Renal cortex interstitium (tissue), 15 donors: ENCODE measurements around the gene RPL31. TPM values are rescaled to one million over a fixed set of nuclear protein-coding genes. Genes with fewer than 3 reads are reported as not detected.

Experiments
- DNase-seq, 11 donors: peaks; one replicate each; pipeline ENCODE4 v3.0.0-alpha.2; 2013; ENCODE audit warnings: low read depth in 9 of 11, low spot score in 4 of 11; ENCODE audit errors: extremely low read depth in 1 of 11
- long read RNA-seq, 16 experiments: transcript quantifications; one replicate each; lab custom pipeline, GENCODE V29; 2026
- polyA plus RNA-seq, 3 donors: library from polyadenylated mRNA; unstranded; fragments of 120-200 nt; gene quantifications; one replicate each; pipeline ENCODE4 v1.2.1, GENCODE V29; 2013; ENCODE audit not compliant: insufficient read length in 3 of 3

RPL31 gene
- 1,000 to 10,000 TPM; 2,489 to 3,007 (median 2,873) TPM for polyA plus RNA-seq
- long read RNA-seq, donor 1, transcript RPL31-202 (3 exons, 641 nt): minor isoform, 16 of 2,038 reads
- long read RNA-seq, donor 1, transcript RPL31-208 (4 exons, 825 nt): minor isoform, 515 of 2,038 reads
- long read RNA-seq, donor 1, transcript RPL31-205 (4 exons, 716 nt): minor isoform, 33 of 2,038 reads
- long read RNA-seq, donor 1, transcript RPL31-201 (5 exons, 1,865 nt): major isoform, 1,203 of 2,038 reads
- long read RNA-seq, donor 1, partial matches to known transcripts: 175 of 2,038 reads
- long read RNA-seq, donor 1, other reads (novel, unspliced or antisense): 68 of 2,038 reads
- long read RNA-seq, donor 2, transcript RPL31-201 (5 exons, 1,865 nt): major isoform, 1,080 of 2,005 reads
- long read RNA-seq, donor 2, transcript RPL31-203 (5 exons, 1,110 nt): minor isoform, 21 of 2,005 reads
- long read RNA-seq, donor 2, transcript RPL31-208 (4 exons, 825 nt): minor isoform, 502 of 2,005 reads
- long read RNA-seq, donor 2, transcript RPL31-205 (4 exons, 716 nt): minor isoform, 40 of 2,005 reads
- long read RNA-seq, donor 2, partial matches to known transcripts: 236 of 2,005 reads
- long read RNA-seq, donor 2, other reads (novel, unspliced or antisense): 89 of 2,005 reads
- long read RNA-seq, donor 3, transcript RPL31-201 (5 exons, 1,865 nt): major isoform, 1,877 of 3,029 reads
- long read RNA-seq, donor 3, transcript RPL31-208 (4 exons, 825 nt): minor isoform, 691 of 3,029 reads
- long read RNA-seq, donor 3, transcript RPL31-205 (4 exons, 716 nt): minor isoform, 69 of 3,029 reads
- long read RNA-seq, donor 3, transcript RPL31-203 (5 exons, 1,110 nt): minor isoform, 38 of 3,029 reads
- long read RNA-seq, donor 3, partial matches to known transcripts: 159 of 3,029 reads
- long read RNA-seq, donor 3, other reads (novel, unspliced or antisense): 132 of 3,029 reads
- long read RNA-seq, donor 4, transcript RPL31-202 (3 exons, 641 nt): minor isoform, 23 of 1,870 reads
- long read RNA-seq, donor 4, transcript RPL31-201 (5 exons, 1,865 nt): major isoform, 1,207 of 1,870 reads
- long read RNA-seq, donor 4, transcript RPL31-205 (4 exons, 716 nt): minor isoform, 52 of 1,870 reads
- long read RNA-seq, donor 4, transcript RPL31-208 (4 exons, 825 nt): minor isoform, 386 of 1,870 reads
- long read RNA-seq, donor 4, partial matches to known transcripts: 96 of 1,870 reads
- long read RNA-seq, donor 4, other reads (novel, unspliced or antisense): 76 of 1,870 reads
- long read RNA-seq, donor 5: 0 reads
- long read RNA-seq, donor 6, transcript RPL31-201 (5 exons, 1,865 nt): major isoform, 1,221 of 2,137 reads
- long read RNA-seq, donor 6, transcript RPL31-205 (4 exons, 716 nt): minor isoform, 45 of 2,137 reads
- long read RNA-seq, donor 6, transcript RPL31-211 (3 exons, 357 nt): minor isoform, 13 of 2,137 reads
- long read RNA-seq, donor 6, transcript RPL31-208 (4 exons, 825 nt): minor isoform, 587 of 2,137 reads
- long read RNA-seq, donor 6, partial matches to known transcripts: 184 of 2,137 reads
- long read RNA-seq, donor 6, other reads (novel, unspliced or antisense): 70 of 2,137 reads
- long read RNA-seq, donor 7, transcript RPL31-205 (4 exons, 716 nt): minor isoform, 57 of 2,952 reads
- long read RNA-seq, donor 7, transcript RPL31-208 (4 exons, 825 nt): minor isoform, 554 of 2,952 reads
- long read RNA-seq, donor 7, transcript RPL31-201 (5 exons, 1,865 nt): major isoform, 2,053 of 2,952 reads
- long read RNA-seq, donor 7, transcript RPL31-203 (5 exons, 1,110 nt): minor isoform, 28 of 2,952 reads
- long read RNA-seq, donor 7, partial matches to known transcripts: 131 of 2,952 reads
- long read RNA-seq, donor 7, other reads (novel, unspliced or antisense): 91 of 2,952 reads
- long read RNA-seq, donor 8, transcript RPL31-205 (4 exons, 716 nt): minor isoform, 103 of 4,211 reads
- long read RNA-seq, donor 8, transcript RPL31-208 (4 exons, 825 nt): minor isoform, 932 of 4,211 reads
- long read RNA-seq, donor 8, transcript RPL31-203 (5 exons, 1,110 nt): minor isoform, 44 of 4,211 reads
- long read RNA-seq, donor 8, transcript RPL31-201 (5 exons, 1,865 nt): major isoform, 2,604 of 4,211 reads
- long read RNA-seq, donor 8, partial matches to known transcripts: 284 of 4,211 reads
- long read RNA-seq, donor 8, other reads (novel, unspliced or antisense): 175 of 4,211 reads
- long read RNA-seq, donor 9, transcript RPL31-203 (5 exons, 1,110 nt): minor isoform, 21 of 1,870 reads
- long read RNA-seq, donor 9, transcript RPL31-208 (4 exons, 825 nt): minor isoform, 576 of 1,870 reads
- long read RNA-seq, donor 9, transcript RPL31-201 (5 exons, 1,865 nt): major isoform, 1,032 of 1,870 reads
- long read RNA-seq, donor 9, transcript RPL31-205 (4 exons, 716 nt): minor isoform, 17 of 1,870 reads
- long read RNA-seq, donor 9, partial matches to known transcripts: 126 of 1,870 reads
- long read RNA-seq, donor 9, other reads (novel, unspliced or antisense): 67 of 1,870 reads
- long read RNA-seq, donor 10, transcript RPL31-208 (4 exons, 825 nt): minor isoform, 483 of 2,472 reads
- long read RNA-seq, donor 10, transcript RPL31-205 (4 exons, 716 nt): minor isoform, 48 of 2,472 reads
- long read RNA-seq, donor 10, transcript RPL31-203 (5 exons, 1,110 nt): minor isoform, 20 of 2,472 reads
- long read RNA-seq, donor 10, transcript RPL31-201 (5 exons, 1,865 nt): major isoform, 1,630 of 2,472 reads
- long read RNA-seq, donor 10, partial matches to known transcripts: 152 of 2,472 reads
- long read RNA-seq, donor 10, other reads (novel, unspliced or antisense): 102 of 2,472 reads
- long read RNA-seq, donor 11, transcript RPL31-208 (4 exons, 825 nt): minor isoform, 324 of 1,417 reads
- long read RNA-seq, donor 11, transcript RPL31-201 (5 exons, 1,865 nt): major isoform, 881 of 1,417 reads
- long read RNA-seq, donor 11, transcript RPL31-203 (5 exons, 1,110 nt): minor isoform, 17 of 1,417 reads
- long read RNA-seq, donor 11, transcript RPL31-205 (4 exons, 716 nt): minor isoform, 31 of 1,417 reads
- long read RNA-seq, donor 11, partial matches to known transcripts: 73 of 1,417 reads
- long read RNA-seq, donor 11, other reads (novel, unspliced or antisense): 64 of 1,417 reads
- long read RNA-seq, donor 12, transcript RPL31-211 (3 exons, 357 nt): minor isoform, 9 of 1,399 reads
- long read RNA-seq, donor 12, transcript RPL31-208 (4 exons, 825 nt): minor isoform, 421 of 1,399 reads
- long read RNA-seq, donor 12, transcript RPL31-205 (4 exons, 716 nt): minor isoform, 26 of 1,399 reads
- long read RNA-seq, donor 12, transcript RPL31-201 (5 exons, 1,865 nt): major isoform, 781 of 1,399 reads
- long read RNA-seq, donor 12, partial matches to known transcripts: 102 of 1,399 reads
- long read RNA-seq, donor 12, other reads (novel, unspliced or antisense): 45 of 1,399 reads
- long read RNA-seq, donor 13, transcript RPL31-201 (5 exons, 1,865 nt): major isoform, 3,191 of 5,420 reads
- long read RNA-seq, donor 13, transcript RPL31-205 (4 exons, 716 nt): minor isoform, 89 of 5,420 reads
- long read RNA-seq, donor 13, transcript RPL31-208 (4 exons, 825 nt): minor isoform, 1,267 of 5,420 reads
- long read RNA-seq, donor 13, transcript RPL31-203 (5 exons, 1,110 nt): minor isoform, 45 of 5,420 reads
- long read RNA-seq, donor 13, partial matches to known transcripts: 509 of 5,420 reads
- long read RNA-seq, donor 13, other reads (novel, unspliced or antisense): 232 of 5,420 reads
- long read RNA-seq, donor 14, transcript RPL31-201 (5 exons, 1,865 nt): major isoform, 1,659 of 2,404 reads
- long read RNA-seq, donor 14, transcript RPL31-208 (4 exons, 825 nt): minor isoform, 407 of 2,404 reads
- long read RNA-seq, donor 14, transcript RPL31-203 (5 exons, 1,110 nt): minor isoform, 39 of 2,404 reads
- long read RNA-seq, donor 14, transcript RPL31-205 (4 exons, 716 nt): minor isoform, 57 of 2,404 reads
- long read RNA-seq, donor 14, partial matches to known transcripts: 135 of 2,404 reads
- long read RNA-seq, donor 14, other reads (novel, unspliced or antisense): 67 of 2,404 reads
- long read RNA-seq, donor 15, transcript RPL31-208 (4 exons, 825 nt): minor isoform, 195 of 756 reads
- long read RNA-seq, donor 15, transcript RPL31-203 (5 exons, 1,110 nt): minor isoform, 16 of 756 reads
- long read RNA-seq, donor 15, transcript RPL31-201 (5 exons, 1,865 nt): major isoform, 450 of 756 reads
- long read RNA-seq, donor 15, transcript RPL31-205 (4 exons, 716 nt): minor isoform, 11 of 756 reads
- long read RNA-seq, donor 15, partial matches to known transcripts: 48 of 756 reads
- long read RNA-seq, donor 15, other reads (novel, unspliced or antisense): 23 of 756 reads
- long read RNA-seq, donor 16, transcript RPL31-201 (5 exons, 1,865 nt): major isoform, 3,303 of 4,785 reads
- long read RNA-seq, donor 16, transcript RPL31-203 (5 exons, 1,110 nt): minor isoform, 42 of 4,785 reads
- long read RNA-seq, donor 16, transcript RPL31-208 (4 exons, 825 nt): minor isoform, 832 of 4,785 reads
- long read RNA-seq, donor 16, transcript RPL31-205 (4 exons, 716 nt): minor isoform, 101 of 4,785 reads
- long read RNA-seq, donor 16, partial matches to known transcripts: 257 of 4,785 reads
- long read RNA-seq, donor 16, other reads (novel, unspliced or antisense): 169 of 4,785 reads

DNA sequence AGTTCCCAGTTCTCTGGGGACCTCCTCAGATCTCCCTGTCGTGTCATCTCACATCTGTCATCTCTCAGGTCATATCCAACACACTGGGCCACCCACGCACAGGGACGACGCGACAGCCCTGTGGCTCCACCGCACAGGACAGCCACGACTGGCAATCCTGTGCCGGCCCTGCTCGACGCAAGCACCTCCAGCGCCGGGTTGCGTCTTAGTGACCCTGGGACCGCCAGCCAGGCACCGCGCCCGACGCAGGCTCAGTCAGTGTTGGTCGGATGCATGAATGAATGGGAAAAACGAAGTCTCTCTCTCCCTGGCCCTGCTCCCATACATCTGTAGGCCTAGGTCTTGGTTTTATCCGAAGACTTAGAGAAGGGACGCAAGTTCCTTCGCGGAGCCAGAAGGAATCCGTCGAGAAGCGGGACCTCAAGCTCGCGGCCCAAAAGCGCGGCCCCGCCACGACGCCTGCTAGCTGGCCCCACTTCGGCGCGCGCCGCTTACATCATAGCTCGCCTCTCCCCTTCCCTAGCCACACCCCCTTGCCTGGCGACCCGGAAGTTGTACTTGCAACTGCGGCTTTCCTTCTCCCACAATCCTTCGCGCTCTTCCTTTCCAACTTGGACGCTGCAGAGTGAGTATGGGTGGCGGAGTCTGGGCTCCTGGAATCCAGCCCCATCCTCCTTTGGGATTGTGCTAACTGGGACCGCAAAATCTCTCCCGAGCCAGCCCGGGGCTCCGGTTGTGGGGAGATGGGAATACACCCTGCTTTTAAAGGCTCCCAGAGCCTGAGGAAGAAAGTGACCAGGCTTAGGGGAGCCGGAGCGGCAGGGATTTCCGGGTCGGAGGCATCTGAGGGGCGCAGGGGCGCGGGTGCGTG lies at the start of gene RPL31:
TSS of gene RPL31 (plus strand) at position 599 of the 871 bp plus-strand sequence. CDS start 413 bp downstream, outside the sequence.
- peak; percentile 95 to 98 (median 96) for DNase-seq

- DNase-seq: no peak
Observed at GRCh38 chr2:100952512-100952911, 49.6 kb upstream of the RPL31 start.

GRCh38 chr2:100953406-100954043 lies 48.6 kb upstream of the RPL31 start:
- no peak for DNase-seq

- no peak for DNase-seq
Observed at GRCh38 chr2:100954044-100954420, 48.1 kb upstream of the RPL31 start.

GRCh38 chr2:100955226-100955625 lies 46.9 kb upstream of the RPL31 start:
- DNase-seq: no peak

DNA sequence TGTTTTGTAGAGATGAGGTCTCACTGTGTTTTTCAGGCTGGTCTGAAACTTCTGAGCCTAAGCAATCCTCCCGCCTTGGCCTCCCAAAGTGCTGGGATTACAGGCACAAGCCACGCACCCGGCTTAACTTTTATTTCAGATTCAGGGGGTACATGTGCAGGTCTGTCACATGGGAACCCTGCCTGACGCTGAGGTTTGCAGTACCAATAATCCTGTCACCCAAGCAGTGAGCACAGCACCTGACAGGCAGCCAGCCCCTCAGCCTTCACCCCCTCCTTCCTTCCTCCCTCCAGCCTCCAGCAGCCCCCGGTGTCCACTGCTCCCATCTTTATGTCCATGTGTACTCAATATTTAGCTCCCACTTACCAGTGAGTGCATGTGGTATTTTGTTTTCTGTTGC lies 46.0 kb upstream of the RPL31 start:
- DNase-seq: no peak

DNA sequence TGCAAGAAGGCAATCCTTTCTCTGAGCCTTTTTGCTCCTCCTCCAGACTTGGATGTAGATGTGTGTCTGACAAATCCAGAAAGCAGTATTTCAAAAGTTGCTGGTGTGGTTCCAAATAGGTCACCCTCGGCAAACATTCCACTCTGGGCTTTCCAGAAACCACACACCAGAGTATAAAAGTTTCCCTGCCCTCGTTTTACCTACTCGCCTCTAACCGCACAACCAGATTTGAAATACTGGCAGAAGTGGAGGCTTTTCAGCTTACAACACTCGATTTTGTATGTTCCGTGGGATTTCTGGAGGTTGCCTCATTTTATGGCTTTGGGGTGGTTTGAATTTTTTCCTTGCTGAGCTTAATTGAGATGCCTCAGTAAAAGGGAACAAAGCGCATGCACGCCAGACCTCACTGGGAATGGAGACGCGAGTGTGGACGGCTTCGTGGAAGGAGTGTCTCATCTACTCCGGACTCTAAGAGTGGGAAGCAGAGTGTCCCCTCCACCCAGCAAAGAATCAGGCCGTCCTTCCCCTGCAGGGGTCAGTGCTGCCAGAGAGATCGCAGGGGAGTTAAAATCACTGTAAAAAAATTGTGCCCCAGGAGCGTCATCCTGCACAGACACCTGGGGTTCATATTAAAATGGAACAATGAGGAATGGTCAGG lies 44.0 kb upstream of the RPL31 start:
- no peak for DNase-seq

- DNase-seq: no peak
Observed at GRCh38 chr2:100959225-100959880, 42.7 kb upstream of the RPL31 start.

- DNase-seq: no peak
Observed at GRCh38 chr2:100960688-100961087, 41.4 kb upstream of the RPL31 start.

- no peak for DNase-seq
Observed at GRCh38 chr2:100962366-100963025, 39.6 kb upstream of the RPL31 start.
